VCaP (cell line): ENCODE measurements around the gene ILF3.

Experiments
- H3K27ac ChIP-seq: fragments of 450-650 bp; 2 replicates; pipeline ENCODE4 v1.5.1; 2017
- CTCF ChIP-seq: fragments of 450-650 bp; conservative IDR thresholded peaks from 2 replicates; pipeline ENCODE4 v1.5.1; 2017; ENCODE audit warnings: mild to moderate bottlenecking, moderate library complexity

The ILF3 gene

DNA sequence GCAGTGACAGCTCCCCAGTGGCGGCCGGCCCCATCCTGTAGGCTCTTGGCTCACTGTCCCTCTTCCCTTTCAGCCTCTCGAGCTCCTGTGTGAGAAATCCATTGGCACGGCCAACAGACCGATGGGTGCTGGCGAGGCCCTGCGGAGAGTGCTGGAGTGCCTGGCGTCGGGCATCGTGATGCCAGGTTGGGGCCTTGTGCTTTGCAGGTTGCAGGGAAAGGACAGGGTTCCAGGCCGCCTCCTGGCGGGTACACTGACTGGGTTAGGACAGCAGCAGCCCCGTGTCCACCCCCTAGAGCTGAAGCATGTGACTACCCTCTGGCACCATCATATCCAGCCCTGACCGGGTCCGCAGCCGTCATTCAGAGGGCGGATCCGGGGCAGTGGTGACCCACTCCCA lies 25.6 kb downstream of the ILF3 start:
- H3K27ac ChIP-seq: peak overlapping the region; percentile 54; the same call in 1 of the 2 replicates
- no peak for TF ChIP-seq CTCF

DNA sequence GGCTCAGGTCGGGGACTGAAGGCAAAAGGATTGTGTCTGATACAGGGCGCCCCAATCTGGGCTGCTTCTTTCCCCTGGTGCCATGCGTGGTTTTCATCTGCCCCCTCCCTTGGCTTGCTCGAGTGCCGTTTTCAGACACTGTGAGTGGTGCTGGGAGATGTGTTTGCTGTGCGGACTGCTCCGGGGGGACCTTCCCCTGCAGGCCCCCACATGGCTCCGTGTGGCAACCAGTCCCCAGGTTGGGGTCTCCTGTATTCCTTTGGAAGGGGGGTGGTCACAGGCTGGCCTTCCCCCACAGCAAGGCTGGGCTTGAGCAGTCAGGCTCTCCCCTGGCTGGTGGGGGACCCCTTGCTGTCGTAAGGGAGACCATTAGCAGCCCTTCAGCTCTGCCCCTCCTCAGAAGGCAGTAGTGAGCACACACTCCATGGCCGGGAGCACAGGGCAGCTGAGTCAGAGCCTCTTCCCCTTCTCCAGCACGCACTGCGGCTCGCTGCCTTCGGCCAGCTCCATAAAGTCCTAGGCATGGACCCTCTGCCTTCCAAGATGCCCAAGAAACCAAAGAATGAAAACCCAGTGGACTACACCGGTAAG lies 26.5 kb downstream of the ILF3 start:
- H3K27ac ChIP-seq: no peak overlapping the region
- TF ChIP-seq CTCF: no peak

GRCh38 chr19:10681658-10682057 lies 27.5 kb downstream of the ILF3 start:
- no peak overlapping the region for H3K27ac ChIP-seq
- no peak for TF ChIP-seq CTCF

GRCh38 chr19:10682397-10683063 lies 28.4 kb downstream of the ILF3 start:
- no peak overlapping the region for H3K27ac ChIP-seq
- no peak for TF ChIP-seq CTCF

DNA sequence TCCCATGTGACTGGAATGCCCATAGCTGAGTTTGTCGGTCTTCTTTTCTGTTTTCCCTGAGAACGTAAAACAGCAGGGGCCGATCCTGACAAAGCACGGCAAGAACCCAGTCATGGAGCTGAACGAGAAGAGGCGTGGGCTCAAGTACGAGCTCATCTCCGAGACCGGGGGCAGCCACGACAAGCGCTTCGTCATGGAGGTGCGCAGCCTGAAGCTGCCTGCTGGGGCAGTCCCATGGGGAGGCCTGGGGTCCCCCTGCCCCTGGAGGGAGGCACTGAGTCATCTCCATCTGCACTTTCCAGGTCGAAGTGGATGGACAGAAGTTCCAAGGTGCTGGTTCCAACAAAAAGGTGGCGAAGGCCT lies 28.9 kb downstream of the ILF3 start:
- no peak overlapping the region for H3K27ac ChIP-seq
- no peak for TF ChIP-seq CTCF

DNA sequence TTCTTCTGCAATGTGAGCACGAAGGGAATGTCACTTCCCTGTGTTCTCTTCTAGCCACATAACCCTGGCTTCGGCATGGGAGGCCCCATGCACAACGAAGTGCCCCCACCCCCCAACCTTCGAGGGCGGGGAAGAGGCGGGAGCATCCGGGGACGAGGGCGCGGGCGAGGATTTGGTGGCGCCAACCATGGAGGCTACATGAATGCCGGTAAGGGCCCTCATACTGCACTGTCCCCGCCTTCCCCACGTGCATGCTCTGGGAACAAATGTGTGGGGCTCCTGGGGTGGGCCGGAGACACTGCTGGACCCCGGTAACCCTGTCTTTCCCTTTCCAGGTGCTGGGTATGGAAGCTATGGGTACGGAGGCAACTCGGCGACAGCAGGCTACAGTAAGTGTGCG lies 29.4 kb downstream of the ILF3 start:
- H3K27ac ChIP-seq: no peak overlapping the region
- no peak for TF ChIP-seq CTCF

GRCh38 chr19:10685210-10685609 lies 31.1 kb downstream of the ILF3 start:
- no peak overlapping the region for H3K27ac ChIP-seq
- no peak for TF ChIP-seq CTCF
